ENCODE measurements around the gene UIMC1.
A peak's percentile ranks its signal among the peaks of the same experiment; 100 is the strongest.

Gene UIMC1

GRCh38 chr5:177025101-177025601, 18.6 kb upstream of the UIMC1 start (continued):
- TF ChIP-seq REST (tag by site-specific recombination; IDR thresholded peaks at IDR 0.05): no peak
- TF ChIP-seq ZNF549 (tag by site-specific recombination; IDR thresholded peaks at IDR 0.05): no peak

GRCh38 chr5:177024559-177024958, 18.0 kb upstream of the UIMC1 start:
- ChIA-PET CTCF (interaction anchor here (0.6 to 1.3 kb wide), 3 partner anchors 47 to 364 kb away, joined by 3 to 5 read pairs (median 3); no protein-coding TSS in a partner anchor), POLR2A (no interaction called here)
- H3K27ac ChIP-seq (ENCODE audit: extremely low read depth, low read depth, low read length): no peak overlapping the region
- H3K4me1 ChIP-seq (ENCODE audit: control insufficient read depth, insufficient read depth, low read length): no peaks in the 10 kb centered on the region
- no peaks in the 10 kb centered on the region for H3K9me3 ChIP-seq (ENCODE audit: control insufficient read depth, insufficient read depth, low read depth, low read length)
- H3K4me3 ChIP-seq (ENCODE audit: low read depth, low read length): no peak overlapping the region
- TF ChIP-seq ZNF146 (tag by site-specific recombination; IDR thresholded peaks at IDR 0.05): peak; percentile 53; the same call in 1 of the 2 replicates
- no peak for TF ChIP-seq ZBTB21 (tag by site-specific recombination; IDR thresholded peaks at IDR 0.05)
- TF ChIP-seq EGR2 (tag by site-specific recombination; IDR thresholded peaks at IDR 0.05; ENCODE audit: low read depth): no peak
- TF ChIP-seq ZNF214 (tag by site-specific recombination; IDR thresholded peaks at IDR 0.05; ENCODE audit: borderline replicate concordance): no peak
- no peak for TF ChIP-seq ZNF555 (tag by site-specific recombination; conservative IDR thresholded peaks at IDR 0.05)
- no peak for TF ChIP-seq ZNF664 (tag by site-specific recombination; IDR thresholded peaks at IDR 0.05)
- no peak for TF ChIP-seq ZBTB49 (tag by site-specific recombination; IDR thresholded peaks at IDR 0.05; ENCODE audit: low read depth)
- TF ChIP-seq PRDM1 (tag by site-specific recombination; IDR thresholded peaks at IDR 0.05): peak; percentile 55; the same call in 1 of the 2 replicates
- peaks cover 27 to 37% of the 10 kb centered on the region in 2 experiments; a peak in 2 of 3 replicates for H3K36me3 ChIP-seq (ENCODE audit: control insufficient read depth in 2 of 2, insufficient read depth in 1 of 2, low read length in 2 of 2)

- TF ChIP-seq ZBTB48 (tag by site-specific recombination; IDR thresholded peaks at IDR 0.05): 0 out of 2 replicates have a peak, but pooled peaks have one; percentile 52
- 0 out of 2 replicates have a peak, but pooled peaks have one; percentile 18 for TF ChIP-seq ZBTB17 (tag by site-specific recombination; IDR thresholded peaks at IDR 0.05)
- TF ChIP-seq PRDM2 (tag by site-specific recombination; IDR thresholded peaks at IDR 0.05; ENCODE audit: borderline replicate concordance): no peak
- TF ChIP-seq ZBTB6 (tag by site-specific recombination; IDR thresholded peaks at IDR 0.05): 0 out of 2 replicates have a peak, but pooled peaks have one; percentile 14
- CTCF ChIA-PET: interaction anchor here (0.6 to 0.7 kb wide), 6 partner anchors 14 to 366 kb away, joined by 3 to 4 read pairs (median 3); no protein-coding TSS in a partner anchor
- Histone ChIP-seq H3K36me3 (ENCODE audit: control insufficient read depth in 2 of 2, insufficient read depth in 1 of 2, low read length in 2 of 2) (peaks cover 27 to 29% of the 10 kb centered on the region in 2 experiments; a peak in 2 of 3 replicates), H3K9me3 (ENCODE audit: control insufficient read depth, insufficient read depth, low read depth, low read length) (no peaks in the 10 kb centered on the region), H3K4me3 (ENCODE audit: low read depth, low read length) (peak overlapping the region; percentile 84), H3K4me1 (ENCODE audit: control insufficient read depth, insufficient read depth, low read length) (no peaks in the 10 kb centered on the region), H3K27ac (ENCODE audit: extremely low read depth, low read depth, low read length) (peak overlapping the region; percentile 96)
- POLR2A ChIA-PET: interaction anchor here (0.6 to 2.8 kb wide), 4 partner anchors 9 to 19 kb away, joined by 3 to 14 read pairs (median 5); partner anchors contain the start of gene UIMC1
These were observed 16.7 kb upstream of the UIMC1 start for GRCh38 chr5:177023303-177023664.

Measured in HEK293 (cell line).